Natural killer cell treated with Interleukin-12 subunit alpha and Interleukin-12 subunit beta and Interleukin-15 and Interleukin-18, amount 100 ng/mL, for 72 hours (primary cell): Measurements from ENCODE around the gene TRIM65. TPM values are rescaled to one million over a fixed set of nuclear protein-coding genes. Genes with fewer than 3 reads are reported as not detected.
"Not testable (repeated sequence)": the region's sequence is repeated elsewhere in the genome, so short reads cannot be mapped to it uniquely, and the experiment has no call there.

Experiments
- ATAC-seq, 2 donors: fragments of 150-1000 bp; cut with Tn5 transposase in 1 of 2; sonication (Bioruptor Pico), chemical (Tn5 transposase) in 1 of 2; 2 replicates each; pipeline ENCODE4 v1.10.0; 2021
- DNase-seq: peaks from one replicate; pipeline ENCODE4 v3.0.0; 2022; ENCODE audit warnings: low spot score
- H3K27ac Mint-ChIP-seq, 2 donors: 1 replicate in 1 of 2; 2 replicates in 1 of 2; pipeline ENCODE4 v1.8.0; 2022; ENCODE audit warnings: mixed read lengths in 2 of 2, mild to moderate bottlenecking in 1 of 2, moderate library complexity in 1 of 2
- H3K27me3 Mint-ChIP-seq, 2 donors: 1 replicate in 1 of 2; 2 replicates in 1 of 2; pipeline ENCODE4 v1.8.0; 2022; ENCODE audit warnings: mixed read lengths in 2 of 2
- H3K36me3 Mint-ChIP-seq: one replicate; pipeline ENCODE4 v1.8.0; 2022; ENCODE audit warnings: mixed read lengths
- H3K4me1 Mint-ChIP-seq, 2 donors: 1 replicate in 1 of 2; 2 replicates in 1 of 2; pipeline ENCODE4 v1.8.0; 2022; ENCODE audit warnings: low read depth in 2 of 2, mixed read lengths in 2 of 2, mild to moderate bottlenecking in 1 of 2
- H3K4me3 Mint-ChIP-seq: one replicate; pipeline ENCODE4 v1.8.0; 2022; ENCODE audit warnings: mixed read lengths
- H3K9me3 Mint-ChIP-seq: 2 replicates; pipeline ENCODE4 v1.8.0; 2022; ENCODE audit warnings: mixed read lengths
- total RNA-seq, 2 donors: library from RNA; stranded (reverse); gene quantifications; one replicate each; pipeline ENCODE4 v1.2.3, GENCODE V29; 2022

TRIM65 gene
- total RNA-seq, 2 donors from 2014 or later, result 17.2 to 42.1 TPM

- Mint-ChIP-seq H3K27ac (peak overlapping the region; percentile 82 to 90), H3K9me3 (no peaks in the 10 kb centered on the region), H3K36me3 (no peaks in the 10 kb centered on the region), H3K27me3 (no peaks in the 10 kb centered on the region), H3K4me3 (peak overlapping the region; percentile 93), H3K4me1 (peaks cover 25 to 26% of the 10 kb centered on the region in 2 donors)
- DNase-seq (peak; percentile 55), ATAC-seq (no peak)
Measured at GRCh38 chr17:75895370-75896155, 1.2 kb downstream of the TRIM65 start.

DNA sequence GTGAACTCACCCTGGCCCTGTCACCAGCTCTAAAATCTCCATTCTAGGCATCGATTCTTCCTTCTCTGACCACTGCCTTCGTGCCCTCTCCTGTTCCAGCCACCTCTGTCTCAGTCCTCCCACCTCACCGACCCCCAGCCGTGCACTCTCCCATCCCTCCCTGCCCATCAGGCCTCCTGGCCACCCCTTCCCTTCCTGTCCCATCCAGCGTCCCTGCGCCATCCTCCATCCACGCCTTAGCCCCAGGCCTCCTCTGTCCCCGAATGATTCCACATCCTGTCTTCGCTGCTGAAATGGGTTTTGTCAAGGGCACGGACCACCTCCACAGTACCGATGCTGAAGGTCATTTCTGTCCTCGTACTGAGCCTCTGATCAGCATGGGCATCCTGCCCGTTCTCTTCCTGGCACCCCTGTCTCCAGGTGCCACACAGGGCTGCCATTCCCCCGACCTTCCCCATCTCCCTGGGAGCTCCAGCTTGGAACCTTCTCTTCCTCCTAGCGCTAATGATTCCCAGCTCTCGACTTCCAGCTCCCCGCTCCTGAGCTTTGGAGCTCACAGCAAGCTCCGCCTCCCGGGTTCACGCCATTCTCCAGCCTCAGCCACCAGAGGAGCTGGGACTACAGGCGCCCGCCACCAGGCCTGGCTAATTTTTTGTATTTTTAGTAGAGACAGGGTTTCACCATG, 2.6 kb downstream of the TRIM65 start:
- Mint-ChIP-seq H3K9me3 (no peaks in the 10 kb centered on the region), H3K27ac (peak overlapping the region; percentile 12 to 90), H3K4me1 (peaks cover 25 to 26% of the 10 kb centered on the region in 2 donors), H3K27me3 (no peaks in the 10 kb centered on the region), H3K36me3 (no peaks in the 10 kb centered on the region), H3K4me3 (peak overlapping the region; percentile 33)
- ATAC-seq (no peak), DNase-seq (no peak)

- Mint-ChIP-seq H3K27me3 (no peaks in the 10 kb centered on the region), H3K36me3 (no peaks in the 10 kb centered on the region), H3K4me1 (peaks cover 25 to 26% of the 10 kb centered on the region in 2 donors), H3K27ac (peak overlapping the region; percentile 12 to 90), H3K9me3 (no peaks in the 10 kb centered on the region), H3K4me3 (peak overlapping the region; percentile 33)
- no peak for ATAC-seq
- DNase-seq, result no peak
Measured at GRCh38 chr17:75893305-75894048, 3.3 kb downstream of the TRIM65 start.

- Mint-ChIP-seq H3K4me3 (no peak overlapping the region), H3K4me1 (peaks cover 25% of the 10 kb centered on the region in 2 donors), H3K9me3 (no peaks in the 10 kb centered on the region), H3K27ac (no peak overlapping the region), H3K27me3 (no peaks in the 10 kb centered on the region), H3K36me3 (no peaks in the 10 kb centered on the region)
- ATAC-seq (no peak), DNase-seq (peak; percentile 57)
Measured at GRCh38 chr17:75892556-75893224, 4.1 kb downstream of the TRIM65 start.

DNA sequence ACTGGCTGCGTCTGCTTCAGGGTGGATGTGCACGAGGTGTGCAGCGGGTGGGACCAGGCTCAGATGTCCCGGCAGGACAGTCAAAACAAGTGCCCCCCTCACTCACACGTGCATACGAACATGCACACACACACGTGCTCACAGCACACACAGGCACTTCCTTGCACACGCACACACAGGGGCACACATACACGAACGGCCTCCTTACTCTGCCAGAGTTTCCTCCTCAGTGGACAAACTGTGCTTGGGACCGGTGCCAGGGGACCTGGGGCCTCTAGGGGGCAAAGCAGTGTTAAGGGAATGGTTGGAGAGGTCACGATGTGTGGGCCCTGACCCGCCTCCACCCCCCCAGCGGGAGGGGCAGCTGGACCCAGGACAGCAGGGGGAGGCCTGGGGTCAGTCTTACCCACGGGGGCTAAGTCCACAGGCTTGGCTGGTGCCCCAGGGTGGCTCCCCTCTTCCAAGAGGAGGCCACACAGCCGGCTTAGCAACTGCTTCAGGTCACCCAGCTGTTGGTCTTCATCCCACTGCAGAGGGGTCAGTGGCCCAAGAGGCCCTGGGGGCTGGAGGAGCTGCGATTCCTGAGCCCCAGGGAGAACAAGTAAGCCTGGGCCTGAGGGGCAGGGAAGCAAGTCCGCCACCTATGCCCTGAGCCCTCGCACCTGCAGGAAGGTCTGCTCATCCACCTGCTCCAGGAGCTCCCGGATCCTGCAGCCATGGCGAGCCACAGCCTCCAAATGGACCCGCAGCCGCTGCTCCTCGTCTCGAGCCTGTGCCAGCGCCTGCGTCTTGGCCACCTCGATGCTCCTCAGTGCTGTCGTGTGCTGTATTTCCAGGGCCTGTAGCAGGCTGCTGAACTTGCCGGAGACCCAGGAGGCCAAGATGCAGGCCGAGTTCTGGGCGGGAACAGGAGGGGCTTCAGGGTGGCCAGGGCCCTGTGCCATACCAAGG, 4.9 kb downstream of the TRIM65 start:
- Mint-ChIP-seq H3K36me3 (no peaks in the 10 kb centered on the region), H3K27me3 (no peaks in the 10 kb centered on the region), H3K27ac (no peak overlapping the region), H3K9me3 (no peaks in the 10 kb centered on the region), H3K4me3 (no peak overlapping the region), H3K4me1 (peaks cover 20% of the 10 kb centered on the region in 2 donors)
- DNase-seq, result peak; percentile 50
- ATAC-seq, result no peak

DNA sequence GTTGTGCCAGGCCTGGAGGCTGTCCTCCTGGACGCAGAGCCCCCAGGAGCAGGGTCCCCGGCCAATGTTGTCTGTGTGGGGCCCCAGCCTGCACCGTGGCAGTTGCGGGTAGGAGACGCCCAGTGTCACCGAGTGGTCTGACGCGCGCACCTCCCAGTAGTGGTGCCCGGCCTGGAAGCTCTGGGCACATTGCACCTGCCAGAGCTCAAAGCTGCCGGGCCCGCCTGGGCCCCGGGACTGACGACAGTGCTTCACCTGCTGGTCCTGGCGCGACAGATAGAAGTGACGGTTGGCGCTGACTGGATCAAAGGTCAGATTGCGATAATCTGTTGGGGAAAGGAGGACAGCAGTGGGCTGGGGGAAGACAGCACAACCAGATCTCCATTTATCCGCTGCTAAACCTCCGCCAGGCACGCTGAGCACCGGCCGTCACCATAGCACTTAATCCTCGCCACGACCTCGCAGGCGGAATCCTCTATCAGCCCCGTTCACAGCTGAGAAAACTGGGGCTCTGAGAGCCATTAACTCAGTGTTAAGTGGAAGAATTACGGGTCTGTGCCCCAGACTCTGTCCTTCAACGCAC, 5.6 kb downstream of the TRIM65 start:
- peak in 1 of 2 donors; percentile 41 for ATAC-seq
- no peak for DNase-seq
- peaks cover 20 to 23% of the 10 kb centered on the region in 2 donors for H3K4me1 Mint-ChIP-seq
- no peaks in the 10 kb centered on the region for H3K9me3 Mint-ChIP-seq
- H3K36me3 Mint-ChIP-seq, result no peaks in the 10 kb centered on the region
- H3K4me3 Mint-ChIP-seq, result no peak overlapping the region
- no peak overlapping the region for H3K27ac Mint-ChIP-seq
- H3K27me3 Mint-ChIP-seq, result no peaks in the 10 kb centered on the region

DNA sequence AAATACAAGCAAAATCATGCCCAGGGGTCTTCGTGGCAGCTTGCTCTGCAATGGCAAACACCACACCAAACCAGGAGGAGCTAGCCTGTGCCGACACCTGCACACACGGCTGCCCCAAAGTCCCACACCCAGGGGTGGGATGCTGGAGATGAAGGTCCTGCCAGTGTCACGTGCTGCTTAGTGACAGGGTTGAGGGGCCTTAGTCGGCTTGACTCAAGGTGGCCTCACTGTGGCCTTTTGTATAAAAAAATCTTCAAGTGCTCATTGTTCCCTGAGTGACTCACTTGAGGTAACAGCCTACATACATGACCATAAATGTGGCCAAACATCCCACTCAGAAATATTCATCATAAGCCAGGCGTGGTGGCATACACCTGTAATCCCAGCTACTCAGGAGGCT, 7.3 kb downstream of the TRIM65 start:
- DNase-seq (no peak), ATAC-seq (no peak)
- Mint-ChIP-seq H3K4me1 (peaks cover 9 to 11% of the 10 kb centered on the region in 2 donors), H3K27ac (no peak overlapping the region), H3K27me3 (no peaks in the 10 kb centered on the region), H3K36me3 (no peaks in the 10 kb centered on the region), H3K9me3 (no peaks in the 10 kb centered on the region), H3K4me3 (no peak overlapping the region)

- H3K4me1 Mint-ChIP-seq, result peaks cover 0 to 3% of the 10 kb centered on the region in 2 donors
- H3K36me3 Mint-ChIP-seq, result no peaks in the 10 kb centered on the region
- H3K27me3 Mint-ChIP-seq, result no peaks in the 10 kb centered on the region
- no peaks in the 10 kb centered on the region for H3K9me3 Mint-ChIP-seq
- H3K4me3 Mint-ChIP-seq, result no peak overlapping the region
- DNase-seq (no peak), ATAC-seq (no peak)
- H3K27ac Mint-ChIP-seq, result no peak overlapping the region
Measured at GRCh38 chr17:75888484-75888883, 8.3 kb downstream of the TRIM65 start.

DNA sequence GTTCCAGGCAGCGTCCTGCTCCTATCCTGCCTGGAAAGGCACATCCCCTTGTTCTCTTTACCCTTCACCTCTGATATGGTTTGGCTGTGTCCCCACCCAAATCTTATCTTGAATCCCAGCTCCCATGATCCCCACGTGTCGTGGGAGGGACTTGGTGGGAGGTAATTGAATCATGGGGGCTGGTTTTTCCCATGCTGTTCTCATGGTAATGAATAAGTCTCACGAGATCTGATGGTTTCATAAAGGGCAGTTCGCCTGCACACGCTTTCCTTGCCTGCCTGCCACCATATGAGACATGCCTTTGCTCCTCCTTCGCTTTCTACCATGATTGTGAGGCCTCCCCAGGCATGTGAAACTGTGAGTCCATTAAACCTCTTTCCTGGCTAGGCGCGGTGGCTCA, 10.9 kb downstream of the TRIM65 start:
- not testable (repeated sequence) for H3K36me3 Mint-ChIP-seq, ATAC-seq, H3K4me1 Mint-ChIP-seq, H3K27ac Mint-ChIP-seq, DNase-seq, H3K4me3 Mint-ChIP-seq, H3K27me3 Mint-ChIP-seq, H3K9me3 Mint-ChIP-seq

DNA sequence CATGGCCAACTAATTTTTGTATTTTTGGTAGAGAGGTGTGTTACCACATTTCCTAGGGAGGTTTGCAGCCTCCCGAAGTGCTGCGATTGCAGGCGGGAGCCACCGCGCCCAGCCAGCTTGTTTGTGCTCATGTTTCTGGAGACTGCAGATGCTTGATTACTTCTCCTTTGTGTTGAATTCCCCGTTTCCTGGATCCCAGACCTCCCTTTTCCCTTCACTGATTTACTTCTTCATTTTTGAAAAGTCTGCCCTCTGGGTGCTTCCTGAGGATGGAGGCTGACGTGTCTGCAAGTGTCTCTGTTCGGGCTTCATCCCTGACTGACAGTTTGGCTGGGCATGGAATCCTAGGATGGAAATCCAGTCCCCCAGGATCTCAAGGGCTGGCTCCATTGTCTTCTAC, 11.3 kb downstream of the TRIM65 start:
- no peaks in the 10 kb centered on the region for H3K36me3 Mint-ChIP-seq
- H3K27me3 Mint-ChIP-seq, result peaks cover 0 to under 1% of the 10 kb centered on the region in 2 donors
- H3K9me3 Mint-ChIP-seq, result no peaks in the 10 kb centered on the region
- ATAC-seq, result no peak
- H3K4me1 Mint-ChIP-seq, result peaks cover 0 to 3% of the 10 kb centered on the region in 2 donors
- no peak overlapping the region for H3K27ac Mint-ChIP-seq
- H3K4me3 Mint-ChIP-seq, result no peak overlapping the region
- DNase-seq, result no peak

DNA sequence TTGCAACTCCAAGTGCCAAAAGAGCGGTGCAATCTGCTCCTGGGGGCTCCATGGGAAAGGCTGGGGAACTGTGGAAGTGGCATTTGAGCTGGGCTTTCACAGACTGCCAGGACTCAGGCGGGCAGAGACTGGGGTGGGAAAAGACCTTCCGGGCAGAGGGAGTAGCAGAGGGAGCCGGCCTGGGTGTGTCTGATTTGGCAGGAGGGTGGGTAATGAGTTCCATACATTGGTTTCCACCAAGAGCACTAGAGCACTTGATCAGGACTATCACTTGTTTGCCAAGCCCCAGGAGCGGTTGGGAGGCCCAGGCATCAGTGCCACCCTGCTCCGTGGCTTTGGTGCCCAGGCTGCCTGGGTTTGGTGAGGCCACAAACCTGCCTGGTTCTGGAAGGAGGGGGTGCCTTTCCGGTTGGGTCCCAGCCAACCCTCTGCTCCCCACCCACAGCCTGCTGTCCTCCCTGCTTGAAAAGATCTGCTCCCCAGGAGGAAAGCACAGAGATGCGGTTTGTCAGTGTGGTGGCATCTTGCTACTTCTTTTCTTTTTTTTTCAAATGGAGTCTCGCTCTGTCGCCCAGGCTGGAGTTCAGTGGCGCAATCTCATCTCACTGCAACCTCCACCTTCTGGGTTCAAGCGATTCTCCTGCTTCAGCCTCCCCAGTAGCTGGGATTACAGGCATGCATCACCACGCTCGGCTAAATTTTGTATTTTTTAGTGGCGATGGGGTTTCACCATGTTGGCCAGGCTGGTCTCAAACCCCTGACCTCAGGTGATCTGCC, 14.9 kb downstream of the TRIM65 start:
- Mint-ChIP-seq H3K36me3 (no peaks in the 10 kb centered on the region), H3K4me1 (peaks cover 8 to 12% of the 10 kb centered on the region in 2 donors), H3K27me3 (peaks cover 5 to 14% of the 10 kb centered on the region in 2 donors), H3K4me3 (no peak overlapping the region), H3K27ac (no peak overlapping the region), H3K9me3 (no peaks in the 10 kb centered on the region)
- DNase-seq (no peak), ATAC-seq (no peak)

- Mint-ChIP-seq H3K9me3 (no peaks in the 10 kb centered on the region), H3K27me3 (peaks cover 5 to 14% of the 10 kb centered on the region in 2 donors), H3K4me3 (peak overlapping the region; percentile 27), H3K36me3 (no peaks in the 10 kb centered on the region), H3K4me1 (peaks cover 16 to 17% of the 10 kb centered on the region in 2 donors), H3K27ac (no peak overlapping the region)
- no peak for ATAC-seq
- no peak for DNase-seq
Measured at GRCh38 chr17:75880266-75880665, 16.5 kb downstream of the TRIM65 start.
